NCI-H2029 treated with DMSO at 0.1 percent for 48 hours (cell line): ENCODE measurements around the gene LASP1NB.

ENCODE experiments used
- DNase-seq: peaks from one replicate; lab custom pipeline; 2025; lab: John Stamatoyannopoulos, UW

LASP1NB gene

DNA sequence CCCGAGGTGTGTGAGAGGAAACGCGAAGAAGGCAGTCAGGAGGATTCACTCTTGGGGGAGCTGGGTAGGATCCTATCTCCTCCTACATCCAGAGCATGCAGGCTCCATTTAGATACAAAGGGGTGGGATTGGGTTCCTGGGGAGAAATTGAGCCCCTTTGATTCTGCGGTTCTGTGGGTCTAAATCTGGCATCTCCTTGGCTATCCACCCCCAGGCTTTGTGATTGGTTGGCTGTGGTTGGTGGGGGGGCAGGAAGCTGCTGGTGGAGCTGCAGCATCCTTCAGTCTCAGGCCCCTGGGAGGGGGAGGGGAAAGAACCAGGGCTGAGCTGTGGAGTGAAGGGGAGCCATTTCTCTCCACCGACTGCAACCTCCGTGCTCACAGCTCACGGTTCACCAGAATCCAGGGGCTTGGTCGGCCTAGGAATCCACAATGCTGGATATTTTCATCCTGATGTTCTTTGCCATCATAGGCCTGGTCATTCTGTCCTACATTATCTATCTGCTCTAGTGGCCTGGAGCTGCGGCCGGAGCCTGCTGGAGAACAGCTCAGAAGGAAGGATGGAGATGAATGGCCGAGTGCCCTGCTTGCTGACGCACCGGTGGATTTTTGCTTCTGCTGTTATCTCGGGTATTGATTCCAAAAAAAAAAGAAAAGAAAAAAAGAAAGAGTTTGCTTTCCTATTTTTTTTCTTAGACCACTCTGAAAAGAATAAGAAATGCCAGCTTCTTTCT, at the start of gene LASP1NB:
TSS of gene LASP1NB (plus strand) at position 352 of the 733 bp plus-strand sequence.
- no peak for DNase-seq

DNA sequence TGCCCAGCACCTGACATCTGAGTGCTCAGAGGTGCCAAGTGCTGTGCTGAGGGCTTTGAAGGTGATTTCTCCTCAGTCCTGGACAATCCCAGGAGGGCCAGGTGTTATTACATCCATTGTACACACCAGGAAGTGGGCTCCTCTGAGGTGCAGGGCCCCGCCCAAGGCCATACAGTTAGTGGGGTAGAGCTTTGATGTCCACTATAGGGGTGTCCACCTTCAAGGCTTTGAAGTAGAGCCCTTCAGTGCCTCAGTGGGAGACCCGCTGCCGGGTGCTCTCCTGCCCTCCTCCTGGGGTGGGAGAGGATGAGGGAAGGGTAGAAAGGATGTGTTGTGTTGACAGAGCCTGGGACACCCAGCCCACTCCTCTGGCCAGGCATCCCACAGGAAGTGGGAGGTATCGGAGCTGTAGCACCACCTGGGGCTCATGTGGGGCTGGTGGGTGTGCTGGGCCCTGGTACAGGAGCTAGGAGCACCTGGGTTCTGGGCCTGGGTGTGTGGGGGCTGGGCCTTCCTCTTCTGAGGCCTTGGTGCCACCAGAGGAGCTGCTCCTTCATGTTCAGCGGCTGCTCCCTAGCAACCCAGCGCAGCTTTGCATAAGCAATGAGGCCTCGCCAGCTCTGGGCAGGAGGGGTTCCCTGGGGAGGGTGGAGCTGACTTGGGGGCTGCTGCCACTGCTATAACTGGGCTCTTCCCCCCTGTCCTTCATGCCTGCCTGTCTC, 48.1 kb upstream of the LASP1NB start:
- no peak for DNase-seq

- no peak for DNase-seq
These were observed 45.3 kb upstream of the LASP1NB start for GRCh38 chr17:38879878-38880665.

GRCh38 chr17:38881600-38882191, 43.7 kb upstream of the LASP1NB start:
- DNase-seq = no peak

DNA sequence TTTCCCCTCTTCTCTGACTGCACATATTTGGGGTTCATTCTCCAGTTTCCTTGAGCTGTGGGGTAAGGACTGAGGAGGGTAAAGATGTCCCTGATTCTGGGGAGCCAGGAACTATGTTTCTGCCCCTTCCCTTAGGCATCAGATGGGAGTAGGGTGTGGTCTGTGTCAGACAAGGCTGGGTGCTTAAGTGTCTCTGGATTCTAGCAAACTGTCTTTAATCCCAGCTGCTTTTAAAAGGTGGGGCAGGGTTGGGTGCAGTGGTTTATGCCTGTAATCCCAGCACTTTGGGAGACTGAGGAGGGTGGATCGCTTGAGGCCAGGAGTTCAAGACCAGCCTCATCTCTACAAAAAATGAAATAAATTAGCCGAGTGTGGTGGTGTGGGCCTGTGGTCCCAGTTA, 42.5 kb upstream of the LASP1NB start:
- no peak for DNase-seq

- DNase-seq = no peak
These were observed 41.6 kb upstream of the LASP1NB start for GRCh38 chr17:38883592-38884526.

GRCh38 chr17:38885044-38885727, 40.2 kb upstream of the LASP1NB start:
- no peak for DNase-seq

DNA sequence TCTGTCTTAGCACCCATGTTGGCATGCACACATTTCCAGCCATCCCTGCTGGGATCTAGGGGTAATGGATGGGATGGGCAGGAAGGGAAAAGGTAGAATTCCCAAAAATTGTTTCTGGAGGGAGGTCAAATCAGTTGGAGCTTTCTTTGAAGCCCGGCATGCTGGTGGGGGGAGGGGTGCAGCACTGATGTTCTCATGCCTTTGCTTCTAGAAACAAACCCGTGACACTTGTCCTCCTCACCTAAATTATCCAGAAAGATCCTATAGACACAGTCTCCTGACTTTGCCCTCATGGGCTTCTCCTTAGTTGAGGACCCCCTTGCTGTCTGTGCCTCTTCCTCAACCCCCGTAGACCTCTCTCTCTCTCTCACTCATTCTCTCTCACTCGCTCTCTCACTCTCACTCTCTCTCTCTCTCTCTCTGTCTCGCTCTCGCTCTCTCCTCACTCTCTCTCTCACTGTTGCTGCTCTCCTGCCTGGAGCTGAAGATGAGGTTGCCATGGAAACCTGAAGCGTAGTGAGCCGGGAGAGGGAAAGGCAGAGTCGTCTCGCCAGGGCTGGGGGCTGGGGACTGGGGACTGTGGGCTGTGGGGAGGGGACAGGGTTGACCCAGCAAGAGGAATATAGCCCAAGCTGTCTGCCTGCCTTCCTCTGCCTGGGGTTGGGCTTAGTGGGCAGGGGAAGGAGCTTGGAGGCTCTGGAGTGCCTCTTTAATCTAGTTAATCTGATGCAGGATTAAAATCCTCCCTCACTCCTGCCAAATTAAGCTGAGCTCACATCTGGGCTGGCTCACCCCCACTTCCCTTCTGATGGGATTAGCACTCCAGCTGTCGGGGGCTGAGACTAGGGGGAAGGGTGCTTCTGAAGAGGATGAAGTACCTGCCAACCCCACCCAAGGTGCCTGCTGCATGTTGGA, 39.4 kb upstream of the LASP1NB start:
- no peak for DNase-seq

- DNase-seq = no peak
These were observed 38.8 kb upstream of the LASP1NB start for GRCh38 chr17:38886643-38887010.

GRCh38 chr17:38888842-38889241, 36.6 kb upstream of the LASP1NB start:
- DNase-seq = no peak

- no peak for DNase-seq
These were observed 35.5 kb upstream of the LASP1NB start for GRCh38 chr17:38889745-38890409.

DNA sequence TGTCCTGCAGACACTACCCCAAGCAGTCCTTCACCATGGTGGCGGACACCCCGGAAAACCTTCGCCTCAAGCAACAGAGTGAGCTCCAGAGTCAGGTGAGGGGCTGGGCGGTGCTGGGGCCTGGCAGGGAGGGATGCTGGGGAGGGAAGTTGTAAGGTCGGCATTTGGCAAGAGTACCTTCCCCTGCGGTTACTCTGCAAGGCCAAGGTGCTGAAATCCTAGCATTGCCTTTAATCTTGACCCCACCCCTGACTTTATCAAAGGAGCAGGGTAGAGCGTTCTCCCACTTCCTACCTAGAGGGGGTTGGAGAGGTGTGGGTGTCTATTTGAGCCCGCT, 35.0 kb upstream of the LASP1NB start:
- DNase-seq = no peak

GRCh38 chr17:38891441-38891840, 34.0 kb upstream of the LASP1NB start:
- DNase-seq = no peak

GRCh38 chr17:38892083-38892482, 33.3 kb upstream of the LASP1NB start:
- no peak for DNase-seq

- no peak for DNase-seq
These were observed 32.8 kb upstream of the LASP1NB start for GRCh38 chr17:38892620-38893019.

DNA sequence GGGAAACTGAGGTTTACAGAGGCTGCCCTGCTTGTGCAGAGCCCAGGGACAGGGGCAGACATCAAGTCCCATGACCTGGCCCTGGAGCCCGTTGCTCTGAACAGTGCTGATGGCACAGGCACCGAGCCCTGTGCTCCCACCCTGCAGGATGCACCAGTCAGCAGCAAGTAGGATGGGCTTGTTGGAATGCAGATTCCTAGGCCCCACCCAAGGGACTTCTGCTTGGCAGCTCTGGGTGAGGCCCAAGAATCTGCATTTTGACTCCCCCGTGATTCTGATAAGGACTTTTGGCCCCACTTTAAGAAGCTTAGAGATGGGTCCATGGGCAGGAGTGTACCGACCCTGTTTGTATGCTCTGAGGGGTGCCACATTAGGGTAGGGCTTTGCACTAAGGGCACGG, 32.3 kb upstream of the LASP1NB start:
- no peak for DNase-seq

- no peak for DNase-seq
These were observed 31.8 kb upstream of the LASP1NB start for GRCh38 chr17:38893607-38894006.

GRCh38 chr17:38894276-38894675, 31.1 kb upstream of the LASP1NB start:
- no peak for DNase-seq

DNA sequence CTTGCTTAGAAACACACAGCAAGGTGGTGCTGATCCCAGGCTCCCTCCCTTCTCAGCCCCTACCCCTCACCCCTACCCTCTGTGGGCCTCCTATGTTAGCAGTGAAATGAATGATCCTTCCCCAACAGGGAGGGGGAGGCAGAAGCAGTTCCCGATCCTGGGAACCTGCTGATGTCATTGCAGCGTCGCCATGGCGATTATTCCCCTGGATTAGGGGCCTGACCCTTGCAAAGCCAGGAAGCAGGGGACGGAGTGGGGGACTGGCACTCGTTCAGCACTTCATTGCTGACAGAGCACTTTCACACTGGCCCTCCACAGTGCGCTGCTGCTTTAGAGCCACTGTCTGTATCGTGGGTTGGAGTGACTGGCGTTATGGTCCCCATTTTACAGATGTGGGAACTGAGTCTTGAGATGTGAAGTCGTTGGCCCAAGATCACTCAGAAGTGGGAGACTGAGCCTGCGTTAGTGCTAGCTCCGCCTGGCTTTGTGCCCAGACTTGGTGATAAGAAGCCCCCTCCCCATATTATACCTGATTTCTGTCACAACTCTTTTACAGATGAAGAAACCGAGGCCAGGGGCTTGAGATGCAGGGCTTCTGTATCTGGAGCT, 29.0 kb upstream of the LASP1NB start:
- no peak for DNase-seq
